HTR-8/SVneo (cell line): ENCODE data around the gene BLOC1S3.

ENCODE experiments used
- DNase-seq: peaks from one replicate; pipeline ENCODE4 v3.0.0; 2011; ENCODE audit warnings: low spot score, mixed read lengths; ENCODE audit not compliant: insufficient read length
- FAIRE-seq: peaks from 2 replicates; lab custom pipeline; 2011; peaks lifted over from hg19 to GRCh38; lab: Jason Lieb, UNC

BLOC1S3 gene

DNA sequence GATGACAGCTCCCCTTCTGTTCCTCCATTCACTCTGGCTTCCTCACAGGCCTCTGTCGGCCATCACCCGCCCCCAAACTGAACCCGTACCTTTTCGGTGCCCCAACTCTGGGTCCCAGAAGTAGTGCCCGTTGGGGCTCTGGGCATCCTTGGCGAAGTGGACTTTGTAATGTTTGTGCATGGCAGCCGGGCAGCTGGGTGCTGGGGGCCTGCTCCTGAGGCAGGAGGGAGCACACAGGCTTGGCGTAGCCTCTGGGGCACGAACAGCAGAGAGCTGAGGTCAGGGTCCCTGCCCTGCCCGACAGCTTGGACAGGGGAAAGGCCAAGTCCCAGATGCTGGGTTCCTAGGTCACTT lies 18.6 kb upstream of the BLOC1S3 start:
- FAIRE-seq (no peak), DNase-seq (no peak)

GRCh38 chr19:45160870-45161737 lies 17.5 kb upstream of the BLOC1S3 start, which contains the start of gene NKPD1:
Gene NKPD1, minus strand, starts transcription at chr19:45160982. Its CDS starts 832 bp downstream, at chr19:45160150.
- FAIRE-seq, result no peak
- DNase-seq, result no peak

- FAIRE-seq, result no peak
- no peak for DNase-seq
Observed at GRCh38 chr19:45161738-45162607, 16.6 kb upstream of the BLOC1S3 start.

DNA sequence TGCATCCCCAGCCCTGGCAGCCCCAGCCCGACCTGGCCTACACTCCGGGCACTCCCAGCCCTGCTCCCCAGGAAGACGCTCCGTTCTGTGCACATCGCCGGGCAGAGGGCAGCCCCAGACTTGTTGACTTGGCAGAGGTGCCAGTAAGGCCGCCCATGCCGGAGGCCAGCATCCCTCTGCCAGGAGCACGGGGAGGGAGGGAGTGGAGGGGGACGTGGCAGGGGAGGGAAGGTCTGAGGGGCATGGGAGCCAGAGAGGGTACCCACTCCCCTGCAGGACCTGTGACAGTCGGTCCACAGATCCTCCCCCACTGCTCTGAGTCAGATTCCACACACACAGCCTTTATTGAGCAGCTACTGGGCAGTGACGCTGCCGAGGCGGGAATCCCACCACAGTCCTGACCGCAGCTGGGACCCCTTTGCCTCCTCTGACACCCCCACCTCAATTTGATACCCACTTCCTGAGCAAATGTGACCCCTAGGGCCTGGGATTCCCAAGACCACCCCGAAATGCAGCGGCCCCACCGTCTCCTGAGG lies 15.9 kb upstream of the BLOC1S3 start:
- FAIRE-seq, result no peak
- DNase-seq, result no peak

DNA sequence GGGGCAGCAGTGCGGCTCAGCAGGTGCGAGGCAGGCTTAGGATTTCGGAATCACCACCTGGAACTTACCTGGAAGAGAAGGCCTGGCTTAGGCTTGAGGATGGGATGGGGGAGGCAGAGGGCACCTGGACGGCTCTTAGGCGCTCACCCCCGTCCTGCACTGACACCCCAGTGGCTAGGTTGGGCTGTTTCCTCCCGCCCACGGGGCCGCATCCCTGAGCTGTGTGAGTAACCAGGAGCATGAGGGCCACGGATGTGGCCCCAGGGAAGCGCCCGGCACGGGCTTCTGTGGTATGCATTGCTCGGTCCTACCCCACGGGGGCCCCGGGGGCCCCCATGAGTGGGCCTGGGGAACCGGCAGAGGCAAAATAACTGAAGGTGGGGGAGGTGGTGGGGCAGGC lies 15.4 kb upstream of the BLOC1S3 start:
- FAIRE-seq (no peak), DNase-seq (no peak)

DNA sequence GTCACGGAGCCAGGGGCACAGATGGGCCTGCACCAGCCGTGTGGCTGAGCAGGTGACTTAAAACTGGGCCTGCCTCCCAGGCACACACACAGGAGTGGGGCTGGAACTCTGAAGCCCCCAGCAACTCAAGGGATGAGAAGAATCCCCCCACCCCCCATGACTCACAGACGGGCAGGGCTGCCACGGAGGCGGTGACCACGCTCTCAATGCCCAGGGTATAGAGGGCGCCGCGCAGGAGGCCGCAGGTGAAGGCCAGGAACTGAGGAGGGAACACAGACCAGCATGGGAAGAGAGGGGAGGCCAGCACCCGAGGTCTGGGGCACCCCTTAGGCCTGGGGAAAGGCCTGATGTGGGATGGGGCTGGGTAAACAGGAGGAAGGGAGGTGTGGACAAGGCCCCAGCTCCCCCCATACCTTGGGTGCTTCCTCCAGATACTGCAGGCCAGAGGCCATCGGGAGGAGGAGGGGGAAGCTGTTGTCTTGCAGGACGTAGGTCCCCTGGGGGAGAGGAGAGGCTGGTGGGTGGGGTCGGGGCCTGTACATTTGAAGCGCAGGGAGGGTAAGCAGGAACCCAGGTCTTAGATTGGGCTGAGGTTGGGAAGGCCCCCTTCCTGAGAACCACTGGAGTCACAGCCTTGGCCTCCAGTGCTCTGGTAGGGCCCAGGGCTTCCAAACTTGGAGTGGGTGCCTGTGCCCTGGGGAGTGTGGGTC lies 14.7 kb upstream of the BLOC1S3 start:
- FAIRE-seq, result no peak
- no peak for DNase-seq

- DNase-seq, result no peak
- FAIRE-seq, result no peak
Observed at GRCh38 chr19:45164577-45165335, 13.8 kb upstream of the BLOC1S3 start.

DNA sequence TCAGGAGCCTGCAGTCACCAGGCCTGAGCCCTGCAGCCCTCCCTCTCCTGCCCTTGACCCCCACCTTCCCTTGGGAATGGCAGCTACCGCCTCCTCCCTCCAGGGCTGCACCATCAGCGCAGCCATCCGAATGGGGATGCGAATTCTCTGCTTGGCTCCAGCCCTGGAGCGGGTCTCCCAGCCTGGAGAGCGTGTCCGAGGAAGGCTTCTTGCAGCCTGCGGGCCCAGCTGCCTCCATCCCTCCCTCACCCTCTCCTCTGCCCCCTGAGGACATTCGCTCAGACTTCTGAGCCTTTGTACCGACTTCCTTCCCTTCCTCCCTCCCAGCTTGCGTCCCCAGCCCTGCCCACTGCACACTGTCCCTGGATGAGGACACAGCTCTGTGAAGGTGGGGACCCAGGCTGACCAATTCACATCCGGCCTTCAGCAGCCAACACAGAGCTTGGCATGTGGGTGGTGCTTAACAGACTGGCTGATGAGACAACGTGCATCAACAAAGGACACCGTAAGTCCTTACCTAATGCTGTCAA lies 11.8 kb upstream of the BLOC1S3 start:
- DNase-seq (no peak), FAIRE-seq (no peak)

DNA sequence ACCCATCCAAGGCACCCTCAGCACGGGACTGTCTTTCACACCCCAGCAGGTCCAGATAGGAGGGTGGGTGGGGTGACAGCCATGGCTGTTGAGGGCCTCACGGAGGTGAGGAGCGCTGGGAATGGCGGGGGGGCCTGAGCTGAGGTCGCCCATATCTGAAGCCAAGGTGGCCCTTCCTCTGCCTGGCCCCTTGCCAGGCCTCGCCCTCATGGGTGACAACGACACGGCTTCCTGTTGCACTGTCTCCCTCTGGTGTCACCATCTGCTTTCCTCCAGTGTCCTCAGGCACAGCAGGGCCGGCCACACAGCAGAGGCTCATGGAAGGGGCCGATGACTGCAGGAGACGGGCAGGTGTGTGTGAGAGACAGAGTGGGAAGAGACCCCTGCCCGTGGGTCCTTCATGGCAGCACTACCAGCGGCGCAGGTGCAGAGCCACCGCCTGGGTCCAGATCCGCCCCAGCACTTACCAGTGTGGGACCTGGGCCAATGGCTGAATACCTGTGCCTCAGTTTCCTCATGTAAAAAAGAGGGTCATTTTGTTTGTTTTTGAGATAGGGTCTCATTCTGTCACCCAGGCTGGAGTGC lies 9.7 kb upstream of the BLOC1S3 start:
- no peak for DNase-seq
- FAIRE-seq, result no peak

GRCh38 chr19:45169602-45170001 lies 9.0 kb upstream of the BLOC1S3 start:
- no peak for DNase-seq
- FAIRE-seq, result no peak

DNA sequence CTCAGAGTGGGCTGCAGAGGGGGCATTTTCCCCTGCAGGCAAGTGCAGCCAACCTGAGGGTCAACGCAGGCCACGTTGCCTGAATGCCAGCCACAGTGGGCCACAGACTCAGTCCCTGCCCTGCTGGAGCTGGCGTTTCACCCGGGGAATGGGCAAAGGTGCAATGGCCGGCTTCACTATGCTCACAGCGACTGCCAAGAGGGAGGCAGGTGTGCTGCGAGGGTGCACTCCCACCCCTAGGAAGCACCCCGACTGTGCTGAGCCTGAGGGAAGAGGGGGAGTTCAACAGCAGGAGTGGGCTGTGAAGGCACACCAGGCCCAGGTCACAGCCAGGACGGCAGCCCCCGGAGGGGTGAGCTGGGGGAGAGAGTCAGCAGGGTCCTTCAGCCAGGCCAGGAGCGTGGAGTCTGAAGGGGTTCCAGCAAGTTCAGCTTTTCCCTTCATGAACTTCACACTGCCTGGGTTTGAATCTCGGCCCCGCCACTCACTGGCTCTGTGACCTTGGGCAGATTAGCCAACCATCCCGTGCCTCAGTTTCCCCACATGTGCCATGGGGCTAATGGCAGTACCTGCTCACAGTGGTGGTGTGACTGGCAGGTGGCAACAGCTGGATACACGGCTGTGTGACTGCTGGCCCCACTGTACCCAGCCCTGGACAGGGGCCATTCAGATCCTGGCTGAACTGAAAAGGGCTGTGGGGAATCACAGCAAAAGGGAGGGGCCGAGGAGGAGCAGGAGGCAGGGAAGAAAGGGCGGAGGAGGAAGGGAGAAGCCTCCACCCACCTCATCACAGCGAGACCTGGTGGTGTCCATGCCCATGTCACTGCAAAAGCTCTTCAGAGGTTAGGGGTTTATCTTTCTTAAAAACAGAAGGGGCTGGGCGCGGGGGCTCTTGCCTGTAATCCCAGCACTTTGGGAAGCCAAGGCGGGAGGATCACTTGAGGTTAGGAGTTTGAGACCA lies 8.2 kb upstream of the BLOC1S3 start:
- FAIRE-seq, result no peak
- no peak for DNase-seq

DNA sequence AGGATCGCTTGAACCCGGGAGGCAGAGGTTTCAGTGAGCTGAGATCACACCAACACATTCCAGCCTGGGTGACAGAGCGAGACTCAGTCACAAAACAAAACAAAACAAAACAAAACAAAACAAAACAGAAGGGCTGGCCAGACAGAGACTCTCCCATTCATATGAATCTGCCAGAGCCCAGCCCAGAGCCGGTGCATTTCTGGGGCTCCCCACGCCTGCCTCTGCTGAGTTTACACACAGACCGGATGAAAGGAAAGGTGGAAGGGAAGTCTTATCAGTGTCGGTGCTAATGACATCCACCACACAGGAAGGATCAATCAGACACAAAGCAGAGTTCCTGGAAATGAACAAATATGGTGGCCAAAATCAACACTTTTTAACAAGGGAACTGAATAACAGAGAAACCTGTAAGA lies 7.4 kb upstream of the BLOC1S3 start:
- DNase-seq (no peak), FAIRE-seq (no peak)

- DNase-seq (no peak), FAIRE-seq (no peak)
Observed at GRCh38 chr19:45172173-45172572, 6.4 kb upstream of the BLOC1S3 start.

- no peak for FAIRE-seq
Observed at GRCh38 chr19:45172611-45173208, 5.9 kb upstream of the BLOC1S3 start.

GRCh38 chr19:45173816-45174215 lies 4.8 kb upstream of the BLOC1S3 start:
- DNase-seq (no peak), FAIRE-seq (no peak)

More at GRCh38 chr19:45172611-45173208, 5.9 kb upstream of the BLOC1S3 start:
- no peak for DNase-seq

DNA sequence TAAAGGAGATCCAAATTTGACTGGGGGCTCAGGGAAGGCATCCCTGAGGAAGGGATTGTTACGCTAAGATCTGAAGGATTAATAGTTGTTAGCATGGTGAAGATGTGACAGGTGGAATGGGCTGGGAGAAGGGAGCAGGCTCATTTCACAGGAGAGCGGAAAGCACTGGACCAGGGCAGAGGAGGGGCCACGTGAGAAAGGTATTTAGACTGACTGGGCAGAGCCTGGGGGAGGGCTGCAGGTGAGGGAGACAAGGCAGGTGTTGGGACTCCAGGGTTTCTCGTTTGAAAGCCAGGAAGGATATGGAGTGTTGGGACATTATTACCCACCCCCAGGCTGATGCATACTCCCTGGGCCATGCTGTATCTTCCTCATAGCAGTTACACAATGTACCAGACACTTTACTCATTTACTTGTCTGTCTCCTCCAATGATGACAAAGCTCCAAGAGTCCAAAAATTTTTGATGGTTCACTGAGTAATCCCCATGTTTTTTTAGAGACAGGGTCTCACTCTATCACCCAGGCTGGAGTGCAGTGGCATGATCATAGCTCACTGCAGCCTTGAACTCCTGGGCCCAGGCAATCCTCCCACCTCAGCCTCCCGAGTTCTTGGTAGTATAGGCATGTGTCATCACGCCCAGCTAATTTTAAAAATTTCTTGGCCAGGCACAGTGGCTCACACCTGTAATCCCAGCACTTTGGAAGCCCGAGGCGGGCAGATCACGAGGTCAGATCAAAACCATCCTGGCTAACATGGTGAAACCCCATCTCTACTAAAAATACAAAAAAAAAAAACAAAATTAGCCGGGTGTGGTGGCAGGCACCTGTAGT lies 2.9 kb upstream of the BLOC1S3 start:
- DNase-seq (no peak), FAIRE-seq (no peak)

- FAIRE-seq (no peak), DNase-seq (no peak)
Observed at GRCh38 chr19:45177817-45178261, 745 bp upstream of the BLOC1S3 start, which contains the start of gene TRAPPC6A. Gene TRAPPC6A, minus strand, starts transcription at chr19:45178237. Its CDS starts 19 bp downstream, at chr19:45178218.
